Activated B cell treated with CpG ODN at 0.5 μM for 24 hours (primary cell): Measurements from ENCODE around the gene SPIB. TPM values are rescaled to one million over a fixed set of nuclear protein-coding genes. Genes with fewer than 3 reads are reported as not detected.

ENCODE experiments used
- ATAC-seq: fragments of 200-7000 bp; cut with Tn5 transposase; one replicate; pipeline ENCODE4 v1.10.0; 2021; ENCODE audit warnings: low read depth, mild to moderate bottlenecking, moderate library complexity
- CTCF ChIA-PET: fragments of 350-600 bp; sonication (Branson Sonifier 250); formaldehyde crosslinking; loops from one replicate; lab custom pipeline; 2021; ENCODE audit warnings: antibody characterized with exemption; lab: Charles Lee
- POLR2A ChIA-PET: fragments of 350-600 bp; sonication (Branson Sonifier 250); formaldehyde crosslinking; loops from one replicate; lab custom pipeline; 2021; ENCODE audit warnings: antibody characterized with exemption; lab: Charles Lee
- DNase-seq: peaks from one replicate; pipeline ENCODE4 v3.0.0; 2022
- H3K27ac Mint-ChIP-seq: one replicate; pipeline ENCODE4 v1.8.0; 2020; ENCODE audit warnings: mixed read lengths
- H3K27me3 Mint-ChIP-seq: one replicate; pipeline ENCODE4 v1.8.0; 2021; ENCODE audit warnings: mixed read lengths
- H3K36me3 Mint-ChIP-seq: one replicate; pipeline ENCODE4 v1.8.0; 2021; ENCODE audit warnings: low read depth, mixed read lengths
- H3K4me1 Mint-ChIP-seq: one replicate; pipeline ENCODE4 v1.8.0; 2021; ENCODE audit warnings: mixed read lengths
- H3K4me3 Mint-ChIP-seq: one replicate; pipeline ENCODE4 v1.8.0; 2020; ENCODE audit warnings: mild to moderate bottlenecking, mixed read lengths
- H3K9me3 Mint-ChIP-seq: one replicate; pipeline ENCODE4 v1.8.0; 2020; ENCODE audit warnings: mixed read lengths
- intact Hi-C: fragments of 100-400 bp; cut with micrococcal nuclease; formaldehyde crosslinking; loops from one replicate; pipeline ENCODE4 v1.15.1; 2024
- total RNA-seq: library from RNA; stranded (reverse); gene quantifications from 2 replicates; pipeline ENCODE4 v1.2.3, GENCODE V29; 2022
- TF ChIP-seq, protein P1 (sequence below): fragments of 200-600 bp; IDR thresholded peaks from one replicate; pipeline ENCODE4 v1.8.0; 2022; ENCODE audit warnings: antibody characterized with exemption, mild to moderate bottlenecking

The SPIB gene
- total RNA-seq, 1 donor from 2014 or later: 324 TPM

DNA sequence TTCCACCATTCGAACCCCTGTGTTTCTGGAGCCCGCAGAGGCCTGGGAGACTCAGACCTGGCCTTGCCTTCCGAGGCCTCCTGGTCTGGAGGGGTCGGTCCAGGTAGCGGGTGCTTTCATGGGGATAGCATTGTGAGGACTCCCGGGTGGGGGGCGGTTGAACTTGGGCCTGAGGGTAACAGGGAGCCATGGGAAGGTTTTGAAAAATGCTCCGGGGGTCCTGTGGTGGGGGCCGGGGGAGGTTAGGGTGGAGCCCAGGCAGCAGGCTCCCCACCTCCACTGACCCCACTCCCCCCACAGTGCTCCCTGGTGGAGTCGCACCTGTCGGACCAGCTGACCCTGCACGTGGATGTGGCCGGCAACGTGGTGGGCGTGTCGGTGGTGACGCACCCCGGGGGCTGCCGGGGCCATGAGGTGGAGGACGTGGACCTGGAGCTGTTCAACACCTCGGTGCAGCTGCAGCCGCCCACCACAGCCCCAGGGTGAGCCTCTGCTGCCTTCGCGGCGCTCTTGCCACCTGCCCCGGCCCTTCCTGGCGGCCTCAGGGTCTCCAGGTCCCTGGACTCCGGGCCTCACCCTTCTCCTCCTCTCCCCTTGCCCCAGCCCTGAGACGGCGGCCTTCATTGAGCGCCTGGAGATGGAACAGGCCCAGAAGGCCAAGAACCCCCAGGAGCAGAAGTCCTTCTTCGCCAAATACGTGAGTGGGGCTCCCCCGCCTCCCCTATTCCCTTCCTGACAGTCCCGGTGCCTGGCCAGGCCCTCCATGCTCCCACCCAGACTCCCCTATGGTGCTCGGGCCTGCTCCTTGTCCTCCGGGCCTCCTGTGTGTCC lies 61.8 kb downstream of the SPIB start:
- intact Hi-C loops: no loop called here
- Mint-ChIP-seq H3K4me1 (peaks cover 23% of the 10 kb centered on the region), H3K27me3 (no peaks in the 10 kb centered on the region), H3K27ac (no peak overlapping the region), H3K36me3 (peaks cover 59% of the 10 kb centered on the region), H3K9me3 (no peaks in the 10 kb centered on the region), H3K4me3 (no peak overlapping the region)
- TF ChIP-seq, protein P1, sequence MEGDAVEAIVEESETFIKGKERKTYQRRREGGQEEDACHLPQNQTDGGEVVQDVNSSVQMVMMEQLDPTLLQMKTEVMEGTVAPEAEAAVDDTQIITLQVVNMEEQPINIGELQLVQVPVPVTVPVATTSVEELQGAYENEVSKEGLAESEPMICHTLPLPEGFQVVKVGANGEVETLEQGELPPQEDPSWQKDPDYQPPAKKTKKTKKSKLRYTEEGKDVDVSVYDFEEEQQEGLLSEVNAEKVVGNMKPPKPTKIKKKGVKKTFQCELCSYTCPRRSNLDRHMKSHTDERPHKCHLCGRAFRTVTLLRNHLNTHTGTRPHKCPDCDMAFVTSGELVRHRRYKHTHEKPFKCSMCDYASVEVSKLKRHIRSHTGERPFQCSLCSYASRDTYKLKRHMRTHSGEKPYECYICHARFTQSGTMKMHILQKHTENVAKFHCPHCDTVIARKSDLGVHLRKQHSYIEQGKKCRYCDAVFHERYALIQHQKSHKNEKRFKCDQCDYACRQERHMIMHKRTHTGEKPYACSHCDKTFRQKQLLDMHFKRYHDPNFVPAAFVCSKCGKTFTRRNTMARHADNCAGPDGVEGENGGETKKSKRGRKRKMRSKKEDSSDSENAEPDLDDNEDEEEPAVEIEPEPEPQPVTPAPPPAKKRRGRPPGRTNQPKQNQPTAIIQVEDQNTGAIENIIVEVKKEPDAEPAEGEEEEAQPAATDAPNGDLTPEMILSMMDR: no peak
- POLR2A ChIA-PET: no interaction called here
- CTCF ChIA-PET: no interaction called here
- DNase-seq: no peak
- no peak for ATAC-seq

Other genes with a start within 250 kb of the SPIB start
- gene MYH14, start 215.3 kb upstream of the SPIB start, total RNA-seq: not detected in 2 replicates
- gene KCNC3, start 89.6 kb upstream of the SPIB start, total RNA-seq: 34.5 and 44.3 TPM in 2 replicates
- gene NAPSA, start 53.3 kb upstream of the SPIB start, total RNA-seq: 1.4 and 2.4 TPM in 2 replicates
- 66.9 and 79.5 TPM in 2 replicates for gene NR1H2, start 42.5 kb upstream of the SPIB start, total RNA-seq
- 58.8 and 65.5 TPM in 2 replicates for gene POLD1, start 34.6 kb upstream of the SPIB start, total RNA-seq
- gene MYBPC2, start 14.0 kb downstream of the SPIB start, total RNA-seq: 1.1 and 1.4 TPM in 2 replicates
- 70.8 and 72.1 TPM in 2 replicates for gene EMC10, start 57.6 kb downstream of the SPIB start, total RNA-seq
- 0.29 and 0.67 TPM in 2 replicates for gene GARIN5A, start 57.9 kb downstream of the SPIB start, total RNA-seq
- gene JOSD2, start 92.3 kb downstream of the SPIB start, total RNA-seq: 21.0 and 23.7 TPM in 2 replicates
- not detected in 2 replicates for gene ASPDH, start 95.0 kb downstream of the SPIB start, total RNA-seq
- not detected in 2 replicates for gene LRRC4B, start 149.5 kb downstream of the SPIB start, total RNA-seq
- gene SYT3, start 220.9 kb downstream of the SPIB start, total RNA-seq: 0.60 TPM in 1 of 2 replicates, not detected in the other
- gene C19orf81, start 230.5 kb downstream of the SPIB start, total RNA-seq: 0.69 TPM in 1 of 2 replicates, not detected in the other